Mesendoderm (in vitro differentiated cells): ENCODE data around the gene FBXO2.
"Not testable (repeated sequence)": the region's sequence is repeated elsewhere in the genome, so short reads cannot be mapped to it uniquely, and the experiment has no call there.

Experiments
- DNase-seq: peaks from one replicate; pipeline ENCODE4 v3.0.0; 2013
- H2AK5ac ChIP-seq: 2 replicates; pipeline ENCODE4 v1.6.1; 2013; ENCODE audit warnings: low read length, inconsistent platforms
- H2BK120ac ChIP-seq: 2 replicates; pipeline ENCODE4 v1.6.1; 2013; ENCODE audit warnings: low read depth, mild to moderate bottlenecking, low read length, moderate library complexity, mixed read lengths
- H2BK15ac ChIP-seq: replicated peaks from 2 replicates; pipeline ENCODE4 v1.6.1; 2013; ENCODE audit warnings: low read depth, mild to moderate bottlenecking, moderate library complexity
- H2BK5ac ChIP-seq: 2 replicates; pipeline ENCODE4 v1.6.1; 2013; ENCODE audit warnings: low read length, inconsistent platforms
- H3K18ac ChIP-seq: 2 replicates; pipeline ENCODE4 v1.6.1; 2013; ENCODE audit warnings: mild to moderate bottlenecking, low read length, mixed read lengths
- H3K23ac ChIP-seq: one replicate; pipeline ENCODE4 v1.6.1; 2013; ENCODE audit warnings: low read length
- H3K27ac ChIP-seq: 2 replicates; pipeline ENCODE4 v1.5.1; 2013; ENCODE audit warnings: low read depth, mild to moderate bottlenecking, inconsistent platforms, low read length, moderate library complexity
- H3K27me3 ChIP-seq: 2 replicates; pipeline ENCODE4 v1.6.1; 2013; ENCODE audit warnings: low read length, control low read depth, mild to moderate bottlenecking, inconsistent platforms; ENCODE audit not compliant: insufficient read depth, poor library complexity
- H3K36me3 ChIP-seq: 2 replicates; pipeline ENCODE4 v1.6.1; 2013; ENCODE audit warnings: low read length, inconsistent platforms; ENCODE audit not compliant: control insufficient read depth, insufficient read depth
- H3K4ac ChIP-seq: one replicate; pipeline ENCODE4 v1.6.1; 2013; ENCODE audit warnings: low read depth, mild to moderate bottlenecking, low read length, moderate library complexity
- H3K4me1 ChIP-seq: 2 replicates; pipeline ENCODE4 v1.6.1; 2013; ENCODE audit warnings: low read depth, low read length, inconsistent platforms; ENCODE audit not compliant: control insufficient read depth
- H3K4me2 ChIP-seq: 2 replicates; pipeline ENCODE4 v1.6.1; 2013; ENCODE audit warnings: low read length
- H3K4me3 ChIP-seq: 2 replicates; pipeline ENCODE4 v1.5.1; 2013; ENCODE audit warnings: mild to moderate bottlenecking, low read length
- H3K56ac ChIP-seq: one replicate; pipeline ENCODE4 v1.6.1; 2013; ENCODE audit warnings: low read length
- H3K79me1 ChIP-seq: 2 replicates; pipeline ENCODE4 v1.6.1; 2013; ENCODE audit warnings: low read length, inconsistent platforms
- H3K79me2 ChIP-seq: 2 replicates; pipeline ENCODE4 v1.6.1; 2013; ENCODE audit warnings: mild to moderate bottlenecking, low read length; ENCODE audit not compliant: control insufficient read depth, insufficient read depth
- H3K9ac ChIP-seq: 2 replicates; pipeline ENCODE4 v1.6.1; 2013; ENCODE audit warnings: low read length, inconsistent platforms
- H4K5ac ChIP-seq: one replicate; pipeline ENCODE4 v1.6.1; 2013; ENCODE audit warnings: low read length
- H4K8ac ChIP-seq: one replicate; pipeline ENCODE4 v1.6.1; 2013; ENCODE audit warnings: low read depth, mild to moderate bottlenecking, control low read depth, low read length, moderate library complexity
- WGBS: extraction: QIAGEN DNeasy Blood & Tissue Kit; methylation state at CpG from one replicate; pipeline ENCODE4 v1.1.7; 2013; ENCODE audit warnings: low lambda C conversion rate, missing lambda C conversion rate; ENCODE audit not compliant: insufficient coverage; ENCODE audit errors: extremely low coverage; 5-methylcytosine and 5-hydroxymethylcytosine counted together

Gene FBXO2

GRCh38 chr1:11609378-11609777 lies 44.9 kb downstream of the FBXO2 start:
- not testable (repeated sequence) for H4K5ac ChIP-seq, H3K27ac ChIP-seq, H4K8ac ChIP-seq, H3K4me2 ChIP-seq, H3K36me3 ChIP-seq, H3K79me2 ChIP-seq, H3K23ac ChIP-seq, H3K56ac ChIP-seq, DNase-seq, H3K9ac ChIP-seq, H2BK120ac ChIP-seq, H2BK15ac ChIP-seq, H3K4ac ChIP-seq, H3K4me3 ChIP-seq, H3K27me3 ChIP-seq, H3K79me1 ChIP-seq, H3K18ac ChIP-seq, H3K4me1 ChIP-seq, H2AK5ac ChIP-seq, H2BK5ac ChIP-seq
- WGBS, result no CpG with 5 or more reads among the region's 13 CpGs

GRCh38 chr1:11608596-11609130 lies 45.6 kb downstream of the FBXO2 start:
- WGBS, result no CpG with 5 or more reads among the region's 37 CpGs
- H2AK5ac ChIP-seq, H3K79me1 ChIP-seq, H2BK15ac ChIP-seq, H3K4ac ChIP-seq, H2BK120ac ChIP-seq, H3K27me3 ChIP-seq, H4K5ac ChIP-seq, H3K36me3 ChIP-seq, H3K4me2 ChIP-seq, H3K56ac ChIP-seq, H3K4me3 ChIP-seq, H3K79me2 ChIP-seq, H3K23ac ChIP-seq, H3K4me1 ChIP-seq, H3K9ac ChIP-seq, H4K8ac ChIP-seq, H2BK5ac ChIP-seq, H3K27ac ChIP-seq, DNase-seq, H3K18ac ChIP-seq: not testable (repeated sequence)

GRCh38 chr1:11606775-11607174 lies 47.5 kb downstream of the FBXO2 start:
- H3K9ac ChIP-seq, result no peak overlapping the region
- H2AK5ac ChIP-seq, result no peak overlapping the region
- DNase-seq, result no peak
- H3K27ac ChIP-seq, result no peak overlapping the region
- no peak overlapping the region for H3K4me2 ChIP-seq
- H2BK120ac ChIP-seq, result no peak overlapping the region
- H3K4ac ChIP-seq, result no peak overlapping the region
- H4K5ac ChIP-seq, result no peak overlapping the region
- H3K56ac ChIP-seq, result no peak overlapping the region
- H2BK15ac ChIP-seq, result no peak overlapping the region
- no peaks in the 10 kb centered on the region for H3K79me1 ChIP-seq
- H3K4me1 ChIP-seq, result no peaks in the 10 kb centered on the region
- no peak overlapping the region for H3K23ac ChIP-seq
- H2BK5ac ChIP-seq, result no peak overlapping the region
- H3K18ac ChIP-seq, result no peak overlapping the region
- no peak overlapping the region for H3K4me3 ChIP-seq
- H3K79me2 ChIP-seq, result no peaks in the 10 kb centered on the region
- no peaks in the 10 kb centered on the region for H3K27me3 ChIP-seq
- H3K36me3 ChIP-seq, result no peaks in the 10 kb centered on the region
- no CpG with 5 or more reads among the region's 6 CpGs for WGBS
- no peak overlapping the region for H4K8ac ChIP-seq

GRCh38 chr1:11602981-11603380 lies 51.2 kb downstream of the FBXO2 start:
- H3K27ac ChIP-seq, result no peak overlapping the region
- H4K8ac ChIP-seq, result no peak overlapping the region
- no peak overlapping the region for H3K4ac ChIP-seq
- H3K56ac ChIP-seq, result no peak overlapping the region
- no CpG with 5 or more reads among the region's 5 CpGs for WGBS
- no peak overlapping the region for H3K9ac ChIP-seq
- no peak overlapping the region for H2AK5ac ChIP-seq
- H3K79me2 ChIP-seq, result no peaks in the 10 kb centered on the region
- H2BK5ac ChIP-seq, result no peak overlapping the region
- no peak for DNase-seq
- H3K18ac ChIP-seq, result no peak overlapping the region
- H2BK120ac ChIP-seq, result no peak overlapping the region
- H3K23ac ChIP-seq, result no peak overlapping the region
- no peaks in the 10 kb centered on the region for H3K36me3 ChIP-seq
- no peak overlapping the region for H4K5ac ChIP-seq
- H3K79me1 ChIP-seq, result no peaks in the 10 kb centered on the region
- H3K4me3 ChIP-seq, result no peak overlapping the region
- no peak overlapping the region for H2BK15ac ChIP-seq
- H3K4me1 ChIP-seq, result no peaks in the 10 kb centered on the region
- H3K27me3 ChIP-seq, result no peaks in the 10 kb centered on the region
- H3K4me2 ChIP-seq, result no peak overlapping the region

- Histone ChIP-seq H3K4ac (no peak overlapping the region), H2BK120ac (no peak overlapping the region), H3K56ac (no peak overlapping the region), H3K27me3 (no peaks in the 10 kb centered on the region), H3K27ac (no peak overlapping the region), H2BK15ac (no peak overlapping the region), H3K79me1 (no peaks in the 10 kb centered on the region), H3K36me3 (no peaks in the 10 kb centered on the region), H2AK5ac (no peak overlapping the region), H3K79me2 (no peaks in the 10 kb centered on the region), H4K8ac (no peak overlapping the region), H3K4me3 (no peak overlapping the region), H3K4me1 (no peaks in the 10 kb centered on the region), H3K23ac (no peak overlapping the region), H4K5ac (no peak overlapping the region), H3K18ac (no peak overlapping the region), H3K9ac (no peak overlapping the region), H2BK5ac (no peak overlapping the region), H3K4me2 (no peak overlapping the region)
- no peak for DNase-seq
- no CpG with 5 or more reads among the region's 3 CpGs for WGBS
These were observed 51.8 kb downstream of the FBXO2 start for GRCh38 chr1:11602424-11602823.

GRCh38 chr1:11600836-11601235 lies 53.4 kb downstream of the FBXO2 start:
- H2BK5ac ChIP-seq, result no peak overlapping the region
- WGBS, result no CpG with 5 or more reads among the region's 7 CpGs
- no peaks in the 10 kb centered on the region for H3K27me3 ChIP-seq

More at GRCh38 chr1:11600836-11601235, 53.4 kb downstream of the FBXO2 start:
- no peak overlapping the region for H2BK120ac ChIP-seq
- no peak overlapping the region for H2BK15ac ChIP-seq
- H3K4me2 ChIP-seq, result no peak overlapping the region
- no peak overlapping the region for H4K8ac ChIP-seq
- no peaks in the 10 kb centered on the region for H3K79me2 ChIP-seq
- H3K9ac ChIP-seq, result no peak overlapping the region
- H3K4me1 ChIP-seq, result no peaks in the 10 kb centered on the region
- no peak for DNase-seq
- no peak overlapping the region for H3K27ac ChIP-seq
- H3K23ac ChIP-seq, result no peak overlapping the region
- H2AK5ac ChIP-seq, result no peak overlapping the region
- no peak overlapping the region for H3K4ac ChIP-seq
- no peak overlapping the region for H3K4me3 ChIP-seq
- no peak overlapping the region for H3K56ac ChIP-seq
- no peak overlapping the region for H3K18ac ChIP-seq
- no peak overlapping the region for H4K5ac ChIP-seq
- H3K79me1 ChIP-seq, result no peaks in the 10 kb centered on the region
- no peaks in the 10 kb centered on the region for H3K36me3 ChIP-seq
